Sigmoid colon (tissue), 7 donors: ENCODE measurements around the gene ARMCX6. TPM values are rescaled to one million over a fixed set of nuclear protein-coding genes. Genes with fewer than 3 reads are reported as not detected.
"Not testable (repeated sequence)": the region's sequence is repeated elsewhere in the genome, so short reads cannot be mapped to it uniquely, and the experiment has no call there.

Experiments
- DNase-seq: peaks from one replicate; pipeline ENCODE4 v3.0.0-alpha.2; 2019
- H3K27ac ChIP-seq, 4 donors: fragments of 200-600 bp; sonication (generic); one replicate each; pipeline ENCODE4 v1.5.1; 2016 to 2019; ENCODE audit warnings: mild to moderate bottlenecking in 1 of 4
- H3K27me3 ChIP-seq, 3 donors: fragments of 200-600 bp; sonication (generic); one replicate each; pipeline ENCODE4 v1.5.1; 2019; ENCODE audit warnings: mild to moderate bottlenecking in 1 of 3
- H3K36me3 ChIP-seq, 4 donors: fragments of 200-600 bp; sonication (generic); one replicate each; pipeline ENCODE4 v1.5.1; 2016 to 2019
- H3K4me1 ChIP-seq, 4 donors: fragments of 200-600 bp; sonication (generic); one replicate each; pipeline ENCODE4 v1.5.1; 2017 to 2019
- H3K4me3 ChIP-seq, 4 donors: fragments of 200-600 bp; sonication (generic); one replicate each; pipeline ENCODE4 v1.5.1; 2017 to 2019; ENCODE audit warnings: mild to moderate bottlenecking in 2 of 4, moderate library complexity in 1 of 4
- H3K9me3 ChIP-seq, 4 donors: fragments of 200-600 bp in 3 of 4; sonication (generic) in 3 of 4; one replicate each; pipeline versions ENCODE4 v1.5.1 to v1.6.1; 2013 to 2019
- EP300 ChIP-seq, 4 donors: sonication (generic); formaldehyde crosslinking; IDR thresholded peaks; one replicate each; pipeline ENCODE4 v1.6.1; 2017; ENCODE audit warnings: antibody characterized with exemption in 4 of 4
- POLR2A ChIP-seq, 2 donors: fragments of 450-650 bp; IDR thresholded peaks; one replicate each; pipeline ENCODE4 v1.6.1; 2016; ENCODE audit warnings: antibody characterized with exemption in 2 of 2, mild to moderate bottlenecking in 2 of 2, moderate library complexity in 2 of 2
- POLR2AphosphoS5 ChIP-seq, 4 donors: sonication (generic); formaldehyde crosslinking; IDR thresholded peaks; one replicate each; pipeline ENCODE4 v1.6.1; 2017; ENCODE audit warnings: antibody characterized with exemption in 4 of 4
- WGBS, 2 donors: extraction: QIAGEN DNeasy Blood & Tissue Kit; methylation state at CpG; one replicate each; pipeline ENCODE4 v1.1.7; 2013; 5-methylcytosine and 5-hydroxymethylcytosine counted together
- intact Hi-C: fragments of 100-400 bp; cut with DNase I; formaldehyde crosslinking; loops from one replicate; pipeline ENCODE4 v1.15.1; 2023
- polyA plus RNA-seq, 3 donors: library from polyadenylated mRNA; stranded (reverse); fragments of 200-250 nt; gene quantifications; one replicate each; pipeline ENCODE4 v1.2.3, GENCODE V29; 2013
- total RNA-seq, 4 donors: library from RNA; depleted of rRNA; stranded (reverse); fragments of >200 nt; gene quantifications; one replicate each; pipeline ENCODE4 v1.1.0, GENCODE V29; 2016
- TF ChIP-seq, protein P1 (sequence below), 4 experiments: fragments of 450-650 bp in 3 of 4; fragments of 200-600 bp in 1 of 4; IDR thresholded peaks; one replicate each; pipeline ENCODE4 v1.5.1; 2016 to 2019; ENCODE audit warnings: antibody characterized with exemption in 4 of 4, mild to moderate bottlenecking in 3 of 4, moderate library complexity in 2 of 4
- donor health status: healthy with polysubstance abuse.
- donor health status: Bipolar disorder and iron deficiency.
- donor health status: healthy.

Gene ARMCX6
- total and polyA plus RNA-seq, 7 donors: 12.8 to 24.1 (median 22.2) TPM

DNA sequence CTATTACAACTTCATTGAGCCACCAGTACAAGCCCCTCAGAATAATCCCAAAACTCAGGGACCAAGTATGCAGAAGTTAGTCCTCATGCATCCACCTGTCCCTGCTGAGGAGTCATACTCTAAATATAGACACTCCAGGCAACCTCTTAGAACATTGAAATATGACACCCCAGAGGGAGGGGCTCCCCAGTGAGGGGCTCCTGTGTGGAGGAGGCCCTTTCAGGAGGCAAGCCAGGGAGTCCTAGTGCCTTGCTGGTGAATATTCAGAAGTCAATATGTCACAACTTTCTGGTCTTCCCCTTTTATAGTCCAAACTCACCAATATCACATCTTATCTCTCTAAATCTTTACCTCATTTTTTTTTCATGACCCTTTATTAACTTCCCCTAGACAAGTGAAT is 1.6 kb upstream of the ARMCX6 start:
- H3K4me3 ChIP-seq: no peak overlapping the region
- intact Hi-C loops: loop anchor here (5.0 kb wide), 1 partner anchor 202 kb away; no protein-coding TSS in a partner anchor
- H3K27ac ChIP-seq: no peak overlapping the region
- no peaks in the 10 kb centered on the region for H3K9me3 ChIP-seq
- no peaks in the 10 kb centered on the region for H3K27me3 ChIP-seq
- H3K36me3 ChIP-seq: no peaks in the 10 kb centered on the region
- DNase-seq: no peak
- peaks cover 0 to 9% (median 5%) of the 10 kb centered on the region in 4 donors for H3K4me1 ChIP-seq
- TF ChIP-seq POLR2AphosphoS5 (IDR thresholded peaks at IDR 0.05) (no peak), POLR2A (IDR thresholded peaks at IDR 0.05) (no peak), EP300 (IDR thresholded peaks at IDR 0.05) (no peak)
- TF ChIP-seq, protein P1, sequence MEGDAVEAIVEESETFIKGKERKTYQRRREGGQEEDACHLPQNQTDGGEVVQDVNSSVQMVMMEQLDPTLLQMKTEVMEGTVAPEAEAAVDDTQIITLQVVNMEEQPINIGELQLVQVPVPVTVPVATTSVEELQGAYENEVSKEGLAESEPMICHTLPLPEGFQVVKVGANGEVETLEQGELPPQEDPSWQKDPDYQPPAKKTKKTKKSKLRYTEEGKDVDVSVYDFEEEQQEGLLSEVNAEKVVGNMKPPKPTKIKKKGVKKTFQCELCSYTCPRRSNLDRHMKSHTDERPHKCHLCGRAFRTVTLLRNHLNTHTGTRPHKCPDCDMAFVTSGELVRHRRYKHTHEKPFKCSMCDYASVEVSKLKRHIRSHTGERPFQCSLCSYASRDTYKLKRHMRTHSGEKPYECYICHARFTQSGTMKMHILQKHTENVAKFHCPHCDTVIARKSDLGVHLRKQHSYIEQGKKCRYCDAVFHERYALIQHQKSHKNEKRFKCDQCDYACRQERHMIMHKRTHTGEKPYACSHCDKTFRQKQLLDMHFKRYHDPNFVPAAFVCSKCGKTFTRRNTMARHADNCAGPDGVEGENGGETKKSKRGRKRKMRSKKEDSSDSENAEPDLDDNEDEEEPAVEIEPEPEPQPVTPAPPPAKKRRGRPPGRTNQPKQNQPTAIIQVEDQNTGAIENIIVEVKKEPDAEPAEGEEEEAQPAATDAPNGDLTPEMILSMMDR (IDR thresholded peaks at IDR 0.05): no peak

DNA sequence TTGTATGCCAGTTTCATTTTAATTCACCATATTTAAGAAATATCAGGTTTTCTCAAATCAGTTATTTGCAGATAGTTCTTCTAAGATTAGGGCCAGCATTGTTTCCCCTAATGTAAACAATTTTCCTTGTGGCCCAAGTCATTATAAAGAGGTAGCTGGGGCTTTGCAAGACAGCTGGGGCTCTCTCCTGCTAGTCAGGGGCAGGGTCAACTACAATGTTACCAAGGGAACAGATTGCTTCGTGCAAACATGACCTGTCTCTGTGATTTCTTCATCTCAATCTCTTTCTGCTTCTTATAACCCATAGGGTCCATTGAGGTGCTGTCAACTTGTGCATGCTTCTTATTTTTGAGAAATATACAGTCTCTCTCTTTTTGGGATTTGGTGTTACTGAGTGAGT is 12.1 kb downstream of the ARMCX6 start:
- Histone ChIP-seq H3K9me3 (no peaks in the 10 kb centered on the region), H3K27ac (no peak overlapping the region), H3K4me1 (no peaks in the 10 kb centered on the region), H3K27me3 (no peaks in the 10 kb centered on the region), H3K36me3 (no peaks in the 10 kb centered on the region), H3K4me3 (no peak overlapping the region)
- 20 to 38% methylated on average over 1 of the region's 1 CpG for WGBS, 2 donors
- TF ChIP-seq POLR2A (IDR thresholded peaks at IDR 0.05) (no peak), POLR2AphosphoS5 (IDR thresholded peaks at IDR 0.05) (no peak), EP300 (IDR thresholded peaks at IDR 0.05) (no peak)
- TF ChIP-seq, protein P1 (IDR thresholded peaks at IDR 0.05): no peak
- intact Hi-C loops: no loop called here
- DNase-seq: no peak

DNA sequence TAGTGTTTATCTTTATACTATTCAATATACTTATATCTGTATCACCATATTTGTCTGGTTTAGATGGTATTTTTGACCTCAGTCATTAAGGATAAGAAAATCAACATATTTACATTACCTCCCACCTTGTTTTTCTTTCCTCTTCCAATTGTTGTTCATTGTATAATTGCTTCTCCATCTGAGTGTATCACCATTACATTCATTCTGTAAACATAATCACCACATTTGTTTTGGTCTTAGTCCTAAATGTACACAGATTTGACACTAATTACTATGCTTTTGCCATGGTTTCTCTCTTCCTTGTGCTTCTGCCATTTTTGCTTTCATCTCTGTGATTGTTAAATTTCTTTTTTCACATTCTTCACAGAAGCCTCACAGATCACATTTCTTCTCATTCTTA is 12.7 kb downstream of the ARMCX6 start:
- Histone ChIP-seq H3K27ac (no peak overlapping the region), H3K4me3 (no peak overlapping the region), H3K4me1 (no peaks in the 10 kb centered on the region), H3K27me3 (no peaks in the 10 kb centered on the region), H3K36me3 (no peaks in the 10 kb centered on the region), H3K9me3 (no peaks in the 10 kb centered on the region)
- intact Hi-C loops: no loop called here
- no peak for TF ChIP-seq POLR2A (IDR thresholded peaks at IDR 0.05)
- no peak for TF ChIP-seq POLR2AphosphoS5 (IDR thresholded peaks at IDR 0.05)
- TF ChIP-seq, protein P1 (IDR thresholded peaks at IDR 0.05): no peak
- TF ChIP-seq EP300 (IDR thresholded peaks at IDR 0.05): no peak
- DNase-seq: no peak

DNA sequence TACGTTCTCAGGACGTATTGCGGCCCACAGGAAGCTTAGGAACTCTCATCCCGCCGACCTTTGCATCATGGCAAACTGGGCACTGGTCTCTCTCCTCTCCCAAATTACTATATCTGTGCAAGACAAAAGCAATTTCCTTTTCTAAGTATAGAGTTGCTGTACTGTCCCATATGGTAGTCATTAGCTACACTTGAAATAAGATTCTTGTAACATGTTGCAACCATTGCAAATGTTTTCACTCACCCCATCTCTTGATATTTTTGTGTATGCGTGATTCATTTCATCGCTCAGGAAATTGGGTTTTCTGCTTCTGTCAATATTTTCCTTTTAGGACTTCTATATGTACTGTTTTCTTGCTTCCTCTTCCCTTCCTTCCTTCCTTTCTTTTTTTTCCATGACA is 15.7 kb downstream of the ARMCX6 start:
- Histone ChIP-seq H3K36me3 (no peaks in the 10 kb centered on the region), H3K27me3 (no peaks in the 10 kb centered on the region), H3K4me1 (no peaks in the 10 kb centered on the region), H3K27ac (no peak overlapping the region), H3K4me3 (no peak overlapping the region), H3K9me3 (no peaks in the 10 kb centered on the region)
- no peak for DNase-seq
- intact Hi-C loops: no loop called here
- WGBS, 2 donors: 83 to 88% methylated on average over 4 of the region's 7 CpGs
- TF ChIP-seq POLR2AphosphoS5 (IDR thresholded peaks at IDR 0.05) (no peak), EP300 (IDR thresholded peaks at IDR 0.05) (no peak), POLR2A (IDR thresholded peaks at IDR 0.05) (no peak)
- TF ChIP-seq, protein P1 (IDR thresholded peaks at IDR 0.05): no peak

DNA sequence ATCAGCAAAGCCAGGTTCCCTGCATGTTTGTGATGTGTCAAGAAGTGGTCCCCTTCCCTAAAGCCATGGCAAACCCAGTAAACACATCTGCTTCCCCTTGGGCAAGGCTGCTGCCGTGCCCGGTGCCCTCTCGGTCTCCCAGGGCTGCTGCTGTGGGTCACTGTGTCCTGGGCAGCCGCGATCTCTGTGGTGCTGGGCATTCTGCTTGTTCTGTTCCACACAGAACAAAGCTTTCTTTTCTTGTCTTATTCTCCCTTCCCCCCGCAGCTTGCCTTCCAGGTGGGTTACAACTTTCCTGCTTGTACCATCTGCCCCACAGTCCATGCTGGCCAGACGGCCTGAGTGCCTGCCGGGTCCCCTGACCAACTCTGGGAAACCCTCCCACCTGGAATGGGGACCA is 18.2 kb downstream of the ARMCX6 start:
- not testable (repeated sequence) for H3K27me3 ChIP-seq, H3K9me3 ChIP-seq, DNase-seq, H3K4me1 ChIP-seq, H3K36me3 ChIP-seq, H3K4me3 ChIP-seq, H3K27ac ChIP-seq
- intact Hi-C loops: loop anchor here (5.0 kb wide), 2 partner anchors 158 to 198 kb away; no protein-coding TSS in a partner anchor
- 95 to 99% methylated on average over 6 of the region's 8 CpGs for WGBS, 2 donors
